Esophagus muscularis mucosa (tissue), 3 donors: ENCODE data around the gene USP2.

Source experiments
- CTCF ChIP-seq, 3 experiments: fragments of 200-600 bp in 2 of 3; fragments of 450-650 bp in 1 of 3; sonication (generic) in 2 of 3; IDR thresholded peaks; one replicate each; pipeline ENCODE4 v1.5.1; 2017 to 2019; ENCODE audit warnings: antibody characterized with exemption in 3 of 3, mild to moderate bottlenecking in 2 of 3, moderate library complexity in 1 of 3
- POLR2A ChIP-seq: fragments of 450-650 bp; IDR thresholded peaks from one replicate; pipeline ENCODE4 v1.6.1; 2017; ENCODE audit warnings: antibody characterized with exemption, moderate library complexity, mild to moderate bottlenecking, low read depth
- POLR2AphosphoS5 ChIP-seq, 2 donors: sonication (generic); formaldehyde crosslinking; IDR thresholded peaks; one replicate each; pipeline ENCODE4 v1.6.1; 2017; ENCODE audit warnings: antibody characterized with exemption in 2 of 2

DNA sequence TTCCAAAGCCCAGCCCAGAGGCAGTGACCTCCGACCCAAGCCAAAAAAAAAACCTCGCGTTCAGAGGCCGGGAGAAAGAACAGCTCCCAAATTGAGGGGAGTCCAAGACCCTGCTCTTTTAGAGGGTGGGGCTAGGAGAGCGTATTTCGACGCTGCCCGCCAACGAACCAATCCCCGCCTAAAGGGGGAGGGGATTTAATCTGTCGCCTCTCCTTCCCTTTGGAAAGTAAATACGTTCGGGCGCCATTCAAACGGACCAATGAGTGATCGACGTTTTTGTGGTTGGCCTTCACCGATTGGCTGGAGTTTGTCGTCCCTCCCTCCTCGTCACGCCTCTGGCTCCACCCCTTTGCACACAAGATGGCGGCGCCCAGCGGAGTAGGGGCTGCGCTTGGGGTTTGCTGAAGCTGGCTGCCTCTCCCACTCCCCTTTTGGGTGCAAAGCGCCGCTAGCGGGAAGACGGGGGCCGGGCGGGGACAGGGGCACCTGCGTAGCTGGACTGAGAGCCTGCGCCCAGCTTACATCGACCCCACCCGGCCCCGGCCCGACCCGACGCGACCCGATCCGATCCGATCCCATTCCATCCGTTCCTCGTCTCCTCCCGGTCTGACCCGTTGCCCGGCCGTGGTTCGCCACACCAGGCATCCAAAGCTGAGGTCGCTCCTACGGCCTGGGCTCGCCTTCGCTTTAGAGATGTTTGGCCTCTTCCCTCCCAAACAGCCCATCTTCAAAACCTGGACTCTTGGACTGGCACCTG lies 47.1 kb downstream of the USP2 start, which contains the start of gene RNF26:
- TF ChIP-seq CTCF (IDR thresholded peaks at IDR 0.05): no peak
- peak; percentile 31 for TF ChIP-seq POLR2A
- peak; percentile 82 to 90 for TF ChIP-seq POLR2AphosphoS5 (IDR thresholded peaks at IDR 0.05)
